ENCODE data around the gene LEPROT.

DNA sequence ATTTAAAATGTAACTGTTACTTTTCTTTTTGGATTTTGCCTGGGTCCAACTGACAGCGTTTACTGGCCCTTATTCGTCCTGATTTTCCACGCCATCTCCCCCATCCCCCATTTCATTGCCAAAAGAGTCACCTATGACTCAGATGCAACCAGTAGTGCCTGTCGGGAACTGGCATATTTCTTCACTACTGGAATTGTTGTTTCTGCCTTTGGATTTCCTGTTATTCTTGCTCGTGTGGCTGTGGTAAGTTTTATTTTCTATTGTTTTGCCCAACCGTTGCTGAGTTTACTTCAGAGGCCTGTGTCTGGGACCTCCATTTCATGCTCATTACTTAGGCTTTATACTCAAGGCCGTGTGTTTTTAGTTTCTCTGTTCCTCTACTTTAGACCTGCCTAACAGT lies 9.3 kb downstream of the LEPROT start:
- TF ChIP-seq, protein P1, sequence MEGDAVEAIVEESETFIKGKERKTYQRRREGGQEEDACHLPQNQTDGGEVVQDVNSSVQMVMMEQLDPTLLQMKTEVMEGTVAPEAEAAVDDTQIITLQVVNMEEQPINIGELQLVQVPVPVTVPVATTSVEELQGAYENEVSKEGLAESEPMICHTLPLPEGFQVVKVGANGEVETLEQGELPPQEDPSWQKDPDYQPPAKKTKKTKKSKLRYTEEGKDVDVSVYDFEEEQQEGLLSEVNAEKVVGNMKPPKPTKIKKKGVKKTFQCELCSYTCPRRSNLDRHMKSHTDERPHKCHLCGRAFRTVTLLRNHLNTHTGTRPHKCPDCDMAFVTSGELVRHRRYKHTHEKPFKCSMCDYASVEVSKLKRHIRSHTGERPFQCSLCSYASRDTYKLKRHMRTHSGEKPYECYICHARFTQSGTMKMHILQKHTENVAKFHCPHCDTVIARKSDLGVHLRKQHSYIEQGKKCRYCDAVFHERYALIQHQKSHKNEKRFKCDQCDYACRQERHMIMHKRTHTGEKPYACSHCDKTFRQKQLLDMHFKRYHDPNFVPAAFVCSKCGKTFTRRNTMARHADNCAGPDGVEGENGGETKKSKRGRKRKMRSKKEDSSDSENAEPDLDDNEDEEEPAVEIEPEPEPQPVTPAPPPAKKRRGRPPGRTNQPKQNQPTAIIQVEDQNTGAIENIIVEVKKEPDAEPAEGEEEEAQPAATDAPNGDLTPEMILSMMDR (IDR thresholded peaks at IDR 0.05), result no peak
- no peak for TF ChIP-seq POLR2A (IDR thresholded peaks at IDR 0.05)

All from uterus (tissue), 2 donors.